Right lobe of liver (tissue), 6 donors: ENCODE measurements around the gene TMC8. TPM values are rescaled to one million over a fixed set of nuclear protein-coding genes. Genes with fewer than 3 reads are reported as not detected.

Experiments
- ATAC-seq, 4 donors: fragments of 200-7000 bp; cut with Tn5 transposase; one replicate each; pipeline ENCODE4 v1.9.1; 2020; ENCODE audit warnings: mild to moderate bottlenecking in 4 of 4, moderate library complexity in 4 of 4
- DNase-seq, 3 donors: peaks; one replicate each; pipeline ENCODE4 v3.0.0-alpha.2; 2020
- H3K27ac ChIP-seq, 3 donors: fragments of 200-600 bp; one replicate each; pipeline ENCODE4 v1.8.0; 2022
- H3K27me3 ChIP-seq, 2 donors: fragments of 200-600 bp; one replicate each; pipeline ENCODE4 v1.8.0; 2022
- H3K36me3 ChIP-seq, 4 donors: fragments of 200-600 bp; sonication (generic) in 1 of 4; one replicate each; pipeline versions ENCODE4 v1.5.1 to v1.8.0; 2017 to 2022; ENCODE audit warnings: control low read depth in 1 of 4
- H3K4me1 ChIP-seq, 4 donors: fragments of 200-600 bp; sonication (generic) in 1 of 4; one replicate each; pipeline versions ENCODE4 v1.5.1 to v1.8.0; 2017 to 2022; ENCODE audit warnings: control low read depth in 1 of 4
- H3K4me3 ChIP-seq, 3 donors: fragments of 200-600 bp; one replicate each; pipeline ENCODE4 v1.8.0; 2022
- H3K9me3 ChIP-seq, 4 donors: fragments of 200-600 bp; sonication (generic) in 1 of 4; one replicate each; pipeline versions ENCODE4 v1.5.1 to v1.8.0; 2017 to 2022; ENCODE audit warnings: control low read depth in 1 of 4
- CTCF ChIP-seq, 4 donors: fragments of 200-600 bp in 3 of 4; fragments of 450-650 bp in 1 of 4; IDR thresholded peaks; one replicate each; pipeline versions ENCODE4 v1.5.1 to v1.8.0; 2016 to 2022; ENCODE audit warnings: antibody characterized with exemption in 4 of 4, mild to moderate bottlenecking in 2 of 4
- POLR2A ChIP-seq: fragments of 450-650 bp; IDR thresholded peaks from one replicate; pipeline ENCODE4 v1.6.1; 2017; ENCODE audit warnings: antibody characterized with exemption, mild to moderate bottlenecking
- WGBS: methylation state at CpG from one replicate; pipeline ENCODE4 v1.1.6; 2018; ENCODE audit warnings: low coverage, low lambda C conversion rate; ENCODE audit not compliant: insufficient coverage; ENCODE audit errors: missing lambda C conversion rate; 5-methylcytosine and 5-hydroxymethylcytosine counted together
- intact Hi-C, 2 donors: fragments of 100-400 bp; cut with DNase I; formaldehyde crosslinking; loops; one replicate each; pipeline versions ENCODE4 v1.11.2 to v1.14.1; 2022
- total RNA-seq, 6 experiments: library from RNA; depleted of rRNA in 2 of 6; stranded (reverse); fragments of >200 nt in 2 of 6; fragmentation: NEBNext Ultra II Directional in 3 of 6; extraction: Animal tissue kit (Norgen Biotek cat#: 25700) in 3 of 6; gene quantifications; one replicate each; pipeline versions ENCODE4 v1.1.0 to v1.2.4, GENCODE V29; 2016 to 2023
- donor health status: DM: no; HTN: yes; CAD: no.
- donor health status: DM: no; HTN: no; CAD: no.
- donor health status: DM: no; HTN: no; CAD: no.
- donor health status: DM: no; HTN: yes; CAD: no.
- donor health status: DM: no; HTN: yes; CAD: no.

TMC8 gene
- total RNA-seq, 6 experiments from 2014 or later = 2.4 to 7.2 (median 4.8) TPM

- TF ChIP-seq POLR2A (no peak), CTCF (IDR thresholded peaks at IDR 0.05) (no peak)
- H3K36me3 ChIP-seq = no peaks in the 10 kb centered on the region
- intact Hi-C loops = no loop called here
- H3K9me3 ChIP-seq = no peaks in the 10 kb centered on the region
- ATAC-seq (no peak), DNase-seq (peak in 2 of 3 donors; percentile 13 to 57)
- peaks cover 0 to 25% (median 2%) of the 10 kb centered on the region in 4 donors for H3K4me1 ChIP-seq
- no peaks in the 10 kb centered on the region for H3K27me3 ChIP-seq
- peak overlapping the region in 1 of 3 donors; percentile 80 for H3K27ac ChIP-seq
- H3K4me3 ChIP-seq = no peak overlapping the region
- WGBS = 77% methylated on average over 2 of the region's 4 CpGs
Measured at GRCh38 chr17:78129351-78130089, 1.1 kb upstream of the TMC8 start.

- 17% methylated on average over 1 of the region's 5 CpGs for WGBS
- H3K9me3 ChIP-seq = no peaks in the 10 kb centered on the region
- no peaks in the 10 kb centered on the region for H3K27me3 ChIP-seq
- DNase-seq (no peak), ATAC-seq (no peak)
- intact Hi-C loops = no loop called here
- peak overlapping the region in 1 of 3 donors; percentile 40 for H3K4me3 ChIP-seq
- peaks cover 0 to 25% (median 2%) of the 10 kb centered on the region in 4 donors for H3K4me1 ChIP-seq
- H3K27ac ChIP-seq = peak overlapping the region in 1 of 3 donors; percentile 47
- TF ChIP-seq POLR2A = no peak
- no peak for TF ChIP-seq CTCF (IDR thresholded peaks at IDR 0.05)
- H3K36me3 ChIP-seq = no peaks in the 10 kb centered on the region
Measured at GRCh38 chr17:78130090-78130436, 508 bp upstream of the TMC8 start.

GRCh38 chr17:78131172-78132083 is 857 bp downstream of the TMC8 start:
- Histone ChIP-seq H3K9me3 (no peaks in the 10 kb centered on the region), H3K27me3 (no peaks in the 10 kb centered on the region), H3K27ac (peak overlapping the region in 2 of 3 donors; percentile 47 to 51), H3K4me1 (peaks cover 0 to 18% (median 2%) of the 10 kb centered on the region in 4 donors), H3K4me3 (peak overlapping the region; percentile 18 to 40 (median 23)), H3K36me3 (no peaks in the 10 kb centered on the region)
- intact Hi-C loops = no loop called here
- ATAC-seq = no peak
- WGBS = 40% methylated on average over 4 of the region's 74 CpGs
- DNase-seq = no peak
- TF ChIP-seq CTCF (IDR thresholded peaks at IDR 0.05) (no peak), POLR2A (no peak)

GRCh38 chr17:78132084-78132676 is 1.6 kb downstream of the TMC8 start:
- Histone ChIP-seq H3K9me3 (no peaks in the 10 kb centered on the region), H3K27ac (peak overlapping the region in 1 of 3 donors; percentile 47), H3K4me1 (peaks cover 0 to 20% (median 2%) of the 10 kb centered on the region in 4 donors), H3K4me3 (peak overlapping the region; percentile 18 to 40 (median 23)), H3K27me3 (no peaks in the 10 kb centered on the region), H3K36me3 (no peaks in the 10 kb centered on the region)
- intact Hi-C loops = no loop called here
- TF ChIP-seq POLR2A (no peak), CTCF (IDR thresholded peaks at IDR 0.05) (no peak)
- WGBS = 4% methylated on average over 5 of the region's 38 CpGs
- DNase-seq (peak in 2 of 3 donors; percentile 48 to 52), ATAC-seq (no peak)
